H1 (cell line): ENCODE data around the gene CHD5. TPM values are rescaled to one million over a fixed set of nuclear protein-coding genes. Genes with fewer than 3 reads are reported as not detected.

Experiments
- CTCF ChIA-PET: fragments of 300-600 bp; sonication (Branson Sonifier 250); formaldehyde crosslinking; loops from one replicate; lab custom pipeline; 2021; ENCODE audit not compliant: partially characterized antibody; lab: Charles Lee
- POLR2A ChIA-PET: fragments of 300-600 bp; sonication (Branson Sonifier 250); formaldehyde crosslinking; loops from one replicate; lab custom pipeline; 2021; ENCODE audit warnings: inconsistent platforms; ENCODE audit not compliant: partially characterized antibody; lab: Charles Lee
- DNase-seq, 2 experiments: peaks; one replicate each; pipeline versions ENCODE4 v3.0.0 to v3.0.0-alpha.2; 2010 to 2022; ENCODE audit warnings: low spot score in 2 of 2, low read depth in 1 of 2, mixed read lengths in 1 of 2
- FAIRE-seq: peaks from 2 replicates; lab custom pipeline; 2011; peaks lifted over from hg19 to GRCh38; lab: Jason Lieb, UNC
- H2AFZ ChIP-seq: 2 replicates; pipeline ENCODE4 v1.8.1; 2012; ENCODE audit warnings: low read length, inconsistent platforms
- H2AK5ac ChIP-seq: 2 replicates; pipeline ENCODE4 v1.6.1; 2013; ENCODE audit warnings: low read depth, low read length
- H2BK120ac ChIP-seq: replicated peaks from 2 replicates; pipeline ENCODE3; 2013; ENCODE audit warnings: low read depth, low read length, inconsistent platforms
- H2BK12ac ChIP-seq: 2 replicates; pipeline ENCODE4 v1.6.1; 2013; ENCODE audit warnings: low read depth, low read length
- H2BK15ac ChIP-seq: 2 replicates; pipeline ENCODE4 v1.6.1; 2013; ENCODE audit warnings: low read length
- H2BK20ac ChIP-seq: 2 replicates; pipeline ENCODE4 v1.6.1; 2013; ENCODE audit warnings: low read length
- H2BK5ac ChIP-seq: 2 replicates; pipeline ENCODE4 v1.6.1; 2013; ENCODE audit warnings: low read depth, low read length
- H3K14ac ChIP-seq: 2 replicates; pipeline ENCODE4 v1.6.1; 2013; ENCODE audit warnings: inconsistent platforms; ENCODE audit not compliant: insufficient read length
- H3K18ac ChIP-seq: 2 replicates; pipeline ENCODE4 v1.6.1; 2013; ENCODE audit warnings: low read length; ENCODE audit errors: extremely low read depth
- H3K23ac ChIP-seq: 2 replicates; pipeline ENCODE4 v1.6.1; 2013; ENCODE audit warnings: inconsistent platforms; ENCODE audit not compliant: insufficient read length
- H3K23me2 ChIP-seq: 2 replicates; pipeline ENCODE4 v1.6.1; 2013; ENCODE audit warnings: low read depth, low read length
- H3K27ac ChIP-seq: 2 replicates; pipeline ENCODE4 v1.6.1; 2011; ENCODE audit warnings: low read depth, low read length, inconsistent platforms
- H3K27me3 ChIP-seq, 4 experiments: replicated peaks in 1 of 4; 1 replicate in 1 of 4; 2 replicates in 3 of 4; pipeline versions ENCODE4 v1.6.1 to v1.8.1; 2011 to 2013; ENCODE audit warnings: low read length in 3 of 4, mild to moderate bottlenecking in 3 of 4, inconsistent platforms in 2 of 4, mixed read lengths in 2 of 4, moderate library complexity in 1 of 4; ENCODE audit not compliant: control insufficient read depth in 3 of 4, insufficient read depth in 3 of 4; ENCODE audit errors: extremely low read depth in 1 of 4
- H3K36me3 ChIP-seq, 4 experiments: 2 replicates each; pipeline versions ENCODE4 v1.6.1 to v1.8.1; 2011 to 2013; ENCODE audit warnings: mild to moderate bottlenecking in 4 of 4, low read length in 3 of 4, moderate library complexity in 2 of 4, control low read depth in 1 of 4, inconsistent platforms in 1 of 4; ENCODE audit not compliant: insufficient read depth in 4 of 4, control insufficient read depth in 2 of 4
- H3K4ac ChIP-seq: replicated peaks from 2 replicates; pipeline ENCODE3; 2013; ENCODE audit warnings: low read length, low read depth, mixed read lengths, inconsistent platforms; ENCODE audit not compliant: insufficient read length
- H3K4me1 ChIP-seq, 4 experiments: replicated peaks in 1 of 4; 1 replicate in 1 of 4; 2 replicates in 3 of 4; pipeline versions ENCODE4 v1.6.1 to v1.8.1; 2011 to 2013; ENCODE audit warnings: low read length in 3 of 4, inconsistent platforms in 2 of 4, mixed read lengths in 1 of 4; ENCODE audit not compliant: insufficient read depth in 4 of 4, control insufficient read depth in 3 of 4
- H3K4me2 ChIP-seq, 2 experiments: 2 replicates each; pipeline versions ENCODE4 v1.6.1 to v1.8.1; 2011 to 2013; ENCODE audit warnings: low read depth in 2 of 2, low read length in 2 of 2, control low read depth in 1 of 2, inconsistent platforms in 1 of 2, mild to moderate bottlenecking in 1 of 2; ENCODE audit not compliant: insufficient read depth in 1 of 2
- H3K4me3 ChIP-seq, 4 experiments: fragments of 200-600, 300-600 bp in 1 of 4; sonication (generic), shearing (Covaris generic), sonication (Bioruptor Twin) in 1 of 4; 2 replicates each; pipeline versions ENCODE4 v1.5.1 to v1.8.1; 2011 to 2016; ENCODE audit warnings: low read length in 4 of 4, low read depth in 3 of 4, control low read depth in 2 of 4, inconsistent platforms in 2 of 4, mild to moderate bottlenecking in 2 of 4, mixed read lengths in 1 of 4, moderate library complexity in 1 of 4; ENCODE audit not compliant: insufficient read depth in 2 of 4; ENCODE audit errors: extremely low read depth in 1 of 4
- H3K56ac ChIP-seq: replicated peaks from 2 replicates; pipeline ENCODE3; 2013; ENCODE audit warnings: low read depth, mild to moderate bottlenecking, mixed read lengths, low read length, inconsistent platforms; ENCODE audit not compliant: insufficient read length
- H3K79me1 ChIP-seq: 2 replicates; pipeline ENCODE4 v1.6.1; 2013; ENCODE audit warnings: low read depth, low read length, control low read depth
- H3K79me2 ChIP-seq, 2 experiments: 2 replicates each; pipeline versions ENCODE4 v1.6.1 to v1.8.1; 2012 to 2013; ENCODE audit warnings: low read length in 2 of 2, mild to moderate bottlenecking in 2 of 2, inconsistent platforms in 1 of 2; ENCODE audit not compliant: insufficient read depth in 2 of 2, control insufficient read depth in 1 of 2
- H3K9ac ChIP-seq, 4 experiments: replicated peaks in 1 of 4; 1 replicate in 1 of 4; 2 replicates in 3 of 4; pipeline versions ENCODE4 v1.6.1 to v1.8.1; 2011 to 2013; ENCODE audit warnings: low read depth in 3 of 4, low read length in 3 of 4, control low read depth in 2 of 4, mild to moderate bottlenecking in 2 of 4, moderate library complexity in 2 of 4, inconsistent platforms in 1 of 4; ENCODE audit errors: extremely low read depth in 1 of 4
- H3K9me3 ChIP-seq, 2 experiments: 2 replicates each; pipeline versions ENCODE4 v1.6.1 to v1.8.1; 2012 to 2013; ENCODE audit warnings: mild to moderate bottlenecking in 2 of 2, moderate library complexity in 2 of 2, control low read depth in 1 of 2, inconsistent platforms in 1 of 2, low read depth in 1 of 2, low read length in 1 of 2, mixed read lengths in 1 of 2; ENCODE audit not compliant: insufficient read depth in 2 of 2
- H4K20me1 ChIP-seq, 2 experiments: replicated peaks in 1 of 2; 2 replicates each; pipeline versions ENCODE3 to v1.8.1; 2011 to 2013; ENCODE audit warnings: inconsistent platforms in 2 of 2, low read length in 2 of 2, mild to moderate bottlenecking in 1 of 2; ENCODE audit not compliant: insufficient read depth in 2 of 2, control insufficient read depth in 1 of 2
- H4K5ac ChIP-seq: 2 replicates; pipeline ENCODE4 v1.6.1; 2013; ENCODE audit warnings: low read length, low read depth, mixed read lengths, inconsistent platforms; ENCODE audit not compliant: insufficient read length
- H4K8ac ChIP-seq: 2 replicates; pipeline ENCODE4 v1.8.0; 2013; ENCODE audit warnings: mild to moderate bottlenecking, moderate library complexity, low read length, inconsistent platforms; ENCODE audit not compliant: insufficient read depth; ENCODE audit errors: extremely low read depth
- H4K91ac ChIP-seq: replicated peaks from 2 replicates; pipeline ENCODE3; 2013; ENCODE audit warnings: low read length, mixed read lengths, inconsistent platforms; ENCODE audit not compliant: insufficient read length
- CTBP2 ChIP-seq: IDR thresholded peaks from 2 replicates; pipeline ENCODE4 v1.7.0; 2011; ENCODE audit warnings: borderline replicate concordance, mild to moderate bottlenecking, moderate library complexity, mixed read lengths, low read length; ENCODE audit not compliant: insufficient read depth, insufficient read length
- E2F6 ChIP-seq: IDR thresholded peaks from 2 replicates; pipeline ENCODE4 v1.6.1; 2012; ENCODE audit warnings: inconsistent platforms
- EP300 ChIP-seq, 2 experiments: IDR thresholded peaks; 1 replicate in 1 of 2; 2 replicates in 1 of 2; pipeline ENCODE4 v1.6.1; 2011 to 2012; ENCODE audit warnings: low read depth in 2 of 2, low read length in 2 of 2, mild to moderate bottlenecking in 2 of 2, borderline replicate concordance in 1 of 2, inconsistent platforms in 1 of 2, moderate library complexity in 1 of 2
- HDAC2 ChIP-seq, 2 experiments: fragments of 300-600 bp in 1 of 2; sonication (generic) in 1 of 2; IDR thresholded peaks; 2 replicates each; pipeline ENCODE4 v1.6.1; 2011 to 2012; ENCODE audit warnings: low read depth in 2 of 2, low read length in 2 of 2, mild to moderate bottlenecking in 2 of 2, moderate library complexity in 2 of 2, borderline replicate concordance in 1 of 2, inconsistent platforms in 1 of 2
- POLR2A ChIP-seq, 2 experiments: IDR thresholded peaks; 1 replicate in 1 of 2; 2 replicates in 1 of 2; pipeline ENCODE4 v1.6.1; 2011; ENCODE audit warnings: low read depth in 2 of 2, low read length in 2 of 2, mild to moderate bottlenecking in 2 of 2; ENCODE audit errors: control extremely low read depth in 1 of 2
- POLR2AphosphoS5 ChIP-seq: IDR thresholded peaks from 2 replicates; pipeline ENCODE4 v1.6.1; 2011; ENCODE audit warnings: low read depth, low read length
- SAP30 ChIP-seq: fragments of 300-600 bp; sonication (generic); IDR thresholded peaks from 2 replicates; pipeline ENCODE4 v1.7.1; 2012; ENCODE audit warnings: low read length, moderate library complexity, mild to moderate bottlenecking, inconsistent platforms; ENCODE audit not compliant: insufficient read depth, insufficient replicate concordance
- SP4 ChIP-seq: IDR thresholded peaks from 2 replicates; pipeline ENCODE4 v1.6.1; 2012; ENCODE audit warnings: low read length, inconsistent platforms
- TCF12 ChIP-seq: IDR thresholded peaks from 2 replicates; pipeline ENCODE4 v1.6.1; 2011; ENCODE audit warnings: low read depth, mild to moderate bottlenecking, low read length
- TEAD4 ChIP-seq: IDR thresholded peaks from 2 replicates; pipeline ENCODE4 v1.6.1; 2012; ENCODE audit warnings: low read depth, low read length, inconsistent platforms, mixed read lengths
- USF2 ChIP-seq: IDR thresholded peaks from 2 replicates; pipeline ENCODE4 v1.6.1; 2011; ENCODE audit warnings: low read length, improper control_type of control experiment
- WGBS, 2 experiments: shearing (Covaris generic) in 1 of 2; methylation state at CpG; one replicate each; pipeline versions ENCODE4 v1.1.6 to v1.1.7; 2013 to 2015; ENCODE audit warnings: low lambda C conversion rate in 2 of 2, mixed read lengths in 2 of 2, inconsistent platforms in 1 of 2, low coverage in 1 of 2, missing lambda C conversion rate in 1 of 2; ENCODE audit not compliant: insufficient replicate concordance in 2 of 2, insufficient coverage in 1 of 2, insufficient read length in 1 of 2; ENCODE audit errors: extremely low coverage in 1 of 2, missing lambda C conversion rate in 1 of 2; 5-methylcytosine and 5-hydroxymethylcytosine counted together
- polyA plus RNA-seq, 7 experiments: library from polyadenylated mRNA; depleted of rRNA in 3 of 7; stranded (reverse) in 5 of 7; unstranded in 2 of 7; fragments of >200 nt in 5 of 7; fragments of 200-250 nt in 2 of 7; gene quantifications; 1 replicate in 5 of 7; 2 replicates in 1 of 7; 4 replicates in 1 of 7; pipeline versions ENCODE4 v1.2.1 to v1.2.3, GENCODE V29; 2011 to 2013; ENCODE audit warnings: missing spikeins in 2 of 7, mixed read lengths in 2 of 7
- total RNA-seq: library from RNA; stranded (reverse); fragmentation: NEBNext Ultra II Directional; extraction: Animal tissue kit (Norgen Biotek cat#: 25700); gene quantifications from 2 replicates; pipeline ENCODE4 v1.2.1, GENCODE V29; 2021

The CHD5 gene
- total and polyA plus RNA-seq, 2 of the 8 experiments (the other 6 are each of a cell fraction or from before 2014, with no cell fraction given), result 0.42 to 1.8 TPM

GRCh38 chr1:6087958-6088357, 92.2 kb downstream of the CHD5 start:
- no peak overlapping the region for H3K14ac ChIP-seq
- H3K23ac ChIP-seq, result no peak overlapping the region
- no peaks in the 10 kb centered on the region for H3K23me2 ChIP-seq
- no peak overlapping the region for H3K27ac ChIP-seq
- no peak overlapping the region for H2BK5ac ChIP-seq
- DNase-seq (no peak), FAIRE-seq (no peak)
- H4K91ac ChIP-seq, result no peak overlapping the region
- H3K56ac ChIP-seq, result no peak overlapping the region
- H3K4ac ChIP-seq, result no peak overlapping the region
- H4K8ac ChIP-seq, result no peak overlapping the region
- ChIA-PET POLR2A (no interaction called here), CTCF (interaction anchor here (0.7 to 1.8 kb wide), 6 partner anchors 10 to 357 kb away, joined by 3 to 10 read pairs (median 4); no protein-coding TSS in a partner anchor)
- H3K27me3 ChIP-seq, result no peaks in the 10 kb centered on the region
- H2BK15ac ChIP-seq, result no peak overlapping the region
- H2AK5ac ChIP-seq, result no peak overlapping the region
- no peaks in the 10 kb centered on the region for H3K36me3 ChIP-seq
- no peaks in the 10 kb centered on the region for H3K79me2 ChIP-seq
- no peaks in the 10 kb centered on the region for H3K9me3 ChIP-seq
- no peak overlapping the region for H2AFZ ChIP-seq
- no peak overlapping the region for H2BK20ac ChIP-seq
- H3K9ac ChIP-seq, result no peak overlapping the region
- H4K20me1 ChIP-seq, result peaks cover 0 to 1% of the 10 kb centered on the region in 2 experiments
- H3K4me3 ChIP-seq, result no peak overlapping the region
- H3K79me1 ChIP-seq, result no peaks in the 10 kb centered on the region
- no peak overlapping the region for H2BK120ac ChIP-seq
- H2BK12ac ChIP-seq, result no peak overlapping the region
- H3K18ac ChIP-seq, result no peak overlapping the region
- peaks cover 0 to 3% (median under 1%) of the 10 kb centered on the region in 4 experiments; a peak in 3 of 7 replicates for H3K4me1 ChIP-seq
- H3K4me2 ChIP-seq, result no peak overlapping the region
- 96% methylated on average over 6 of the region's 6 CpGs; no CpG with 5 or more reads in 1 of the 2 experiments for WGBS, 2 experiments
- no peak overlapping the region for H4K5ac ChIP-seq
- no peak for TF ChIP-seq SAP30
- TF ChIP-seq HDAC2 (IDR thresholded peaks at IDR 0.05; ENCODE audit: borderline replicate concordance in 1 of 2, low read depth in 2 of 2, low read length in 2 of 2), result no peak
- TF ChIP-seq USF2, result no peak
- no peak for TF ChIP-seq POLR2AphosphoS5
- TF ChIP-seq EP300 (IDR thresholded peaks at IDR 0.05; ENCODE audit: borderline replicate concordance in 1 of 2, low read depth in 2 of 2, low read length in 2 of 2), result no peak
- no peak for TF ChIP-seq TCF12
- no peak for TF ChIP-seq CTBP2
- TF ChIP-seq SP4, result no peak
- TF ChIP-seq TEAD4, result no peak
- TF ChIP-seq POLR2A (IDR thresholded peaks at IDR 0.05; ENCODE audit: control extremely low read depth in 1 of 2, low read depth in 2 of 2, low read length in 2 of 2), result no peak
- TF ChIP-seq E2F6, result no peak
